WTC11 (cell line): Measurements from ENCODE around the gene GMPR2.

Experiments
- ATF2 ChIP-seq: sonication (generic); formaldehyde crosslinking; IDR thresholded peaks from 2 replicates; pipeline ENCODE4 v1.8.1; 2022; ENCODE audit warnings: low read depth, missing genetic modification reagents, borderline replicate concordance
- CTCF ChIP-seq: fragments of 200-600 bp; IDR thresholded peaks from 2 replicates; pipeline ENCODE4 v1.8.0; 2022; ENCODE audit warnings: antibody characterized with exemption

- TF ChIP-seq ATF2 (CRISPR knock-in tag) (no peak), CTCF (no peak)
These were observed 28.0 kb downstream of the GMPR2 start for GRCh38 chr14:24260780-24261157.
